ENCODE measurements around the gene SULT2A1.
"Not testable (repeated sequence)": the region's sequence is repeated elsewhere in the genome, so short reads cannot be mapped to it uniquely, and the experiment has no call there.

The SULT2A1 gene

GRCh38 chr19:47860602-47861297 is 25.4 kb downstream of the SULT2A1 start:
- no peak for DNase-seq (ENCODE audit: low read depth in 2 of 2)

GRCh38 chr19:47859838-47860237 is 26.3 kb downstream of the SULT2A1 start:
- not testable (repeated sequence) for DNase-seq (ENCODE audit: low read depth in 2 of 2)

DNA sequence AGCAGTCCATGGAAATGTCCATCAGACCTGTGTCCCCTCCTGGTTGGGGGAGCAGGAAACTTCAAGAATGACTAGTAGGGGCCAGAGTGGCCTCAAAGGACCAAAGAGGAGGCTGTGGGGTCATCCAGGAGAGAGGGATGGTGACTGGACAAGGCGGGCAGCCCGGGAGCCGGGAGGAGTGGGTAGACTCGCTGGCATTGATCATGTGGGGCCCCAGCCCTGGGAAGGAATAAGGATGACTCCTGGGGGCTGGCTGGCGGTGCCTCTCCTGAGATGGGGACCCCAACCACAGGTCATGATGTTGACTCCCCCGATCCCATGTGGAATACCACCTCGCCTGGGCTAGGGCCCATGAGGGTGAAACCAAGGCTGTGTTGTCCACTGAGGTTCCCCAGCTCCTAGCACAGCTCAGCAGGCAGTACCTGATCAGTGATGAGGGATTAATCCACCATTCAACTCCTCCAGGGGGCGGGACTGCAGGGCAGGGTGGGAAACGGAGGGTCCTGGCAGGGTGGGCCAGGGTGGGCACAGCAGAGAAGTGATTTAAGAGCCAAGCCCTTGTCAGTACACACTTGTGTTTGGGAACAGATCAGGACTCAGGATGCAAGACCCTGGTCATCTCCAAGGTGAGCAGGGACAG is 27.3 kb downstream of the SULT2A1 start, which contains the start of gene TPRX2:
Gene TPRX2, plus strand, starts transcription at position 590 of the 640 bp plus-strand sequence. Its CDS starts 12 bp downstream, at position 602.
- DNase-seq (ENCODE audit: low read depth in 2 of 2), result not testable (repeated sequence)

DNA sequence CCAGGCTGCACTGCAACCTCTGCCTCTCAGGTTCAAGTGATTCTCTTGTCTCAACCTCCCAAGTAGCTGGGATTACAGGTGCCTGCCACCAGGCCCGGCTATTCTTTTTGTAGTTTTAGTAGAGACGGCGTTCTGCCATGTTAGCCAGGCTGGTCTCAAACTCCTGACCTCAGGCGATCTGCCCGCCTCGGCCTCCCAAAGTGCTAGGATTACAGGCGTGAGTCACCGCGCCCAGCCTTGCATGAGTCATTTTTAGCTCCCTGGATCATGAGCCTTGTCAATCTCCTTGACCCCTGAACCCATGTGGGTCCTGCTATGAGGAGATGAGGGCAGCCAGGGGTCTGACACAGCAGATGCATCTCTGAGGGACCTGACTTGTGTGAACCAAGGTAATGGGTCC is 27.9 kb downstream of the SULT2A1 start:
- not testable (repeated sequence) for DNase-seq (ENCODE audit: low read depth in 2 of 2)

DNA sequence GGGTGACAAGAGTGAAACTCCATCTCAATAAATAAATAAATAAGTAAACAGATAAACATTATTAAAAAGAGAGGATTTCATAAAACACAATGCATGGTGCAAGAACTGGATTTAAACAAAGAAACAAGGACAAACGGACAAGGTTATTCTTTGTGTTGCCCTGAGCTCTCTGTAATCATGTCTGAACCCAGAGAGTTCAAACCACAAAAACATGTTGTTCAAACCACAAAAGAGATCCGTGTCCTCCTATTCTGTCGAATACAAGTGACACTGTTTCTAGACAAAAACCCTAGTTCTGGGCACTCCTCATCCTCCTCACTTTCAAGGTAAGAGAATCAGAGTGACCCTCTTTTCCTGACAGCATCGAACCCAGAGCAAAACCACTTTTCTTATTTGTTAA is 31.7 kb downstream of the SULT2A1 start:
- DNase-seq (ENCODE audit: low read depth in 2 of 2), result no peak

DNA sequence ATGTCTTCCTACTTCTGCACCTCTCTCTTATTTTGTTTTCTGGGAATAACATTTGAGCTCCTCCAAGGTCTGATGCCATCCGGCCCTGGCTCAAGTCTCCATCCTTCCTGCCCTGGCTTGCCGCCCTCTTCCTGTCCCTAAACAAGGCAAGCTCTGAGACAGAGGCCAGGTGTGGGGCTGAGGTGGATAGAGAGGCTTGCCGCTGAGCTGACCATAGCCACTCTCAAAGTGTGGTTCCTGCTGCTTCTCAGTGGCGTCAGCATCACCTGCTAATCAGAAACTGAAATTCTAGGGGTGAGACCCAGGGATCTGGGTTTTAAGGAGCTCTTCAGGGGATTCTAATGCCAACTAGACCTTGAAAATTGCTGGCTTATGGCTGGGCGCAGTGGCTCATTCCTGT is 33.1 kb downstream of the SULT2A1 start:
- DNase-seq (ENCODE audit: low read depth in 2 of 2), result no peak

DNA sequence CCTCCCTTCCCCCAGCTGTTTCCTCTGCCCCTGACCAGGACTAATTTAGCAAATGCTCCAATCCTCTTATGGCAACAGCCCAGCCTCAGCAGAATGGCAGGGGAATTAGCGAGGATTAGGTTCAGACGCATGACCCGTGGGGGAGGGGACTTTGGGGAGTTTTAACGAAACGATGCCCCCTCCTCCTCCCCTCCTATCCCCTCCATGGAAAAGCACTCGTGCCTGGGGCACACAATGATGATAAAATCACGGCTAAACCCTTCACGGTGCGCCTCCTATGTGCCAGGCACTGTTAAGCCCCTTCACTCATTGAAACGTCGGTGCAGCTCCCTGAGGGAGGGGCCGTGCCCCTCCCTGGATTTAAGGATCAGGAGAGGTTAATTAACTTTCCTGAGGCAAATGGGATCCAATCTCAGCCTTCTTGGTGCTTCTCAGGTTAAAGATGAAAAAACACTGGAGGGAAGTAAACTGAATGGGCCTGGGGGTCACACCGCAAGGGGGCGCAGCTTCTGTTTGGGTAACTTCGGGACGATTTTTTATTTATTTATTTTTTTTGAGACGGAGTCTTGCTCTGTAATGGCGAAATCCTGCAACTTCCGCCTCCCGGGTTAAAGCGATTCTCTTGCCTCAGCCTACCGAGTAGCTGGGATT is 37.2 kb downstream of the SULT2A1 start:
- peak; percentile 3 to 40 for DNase-seq (ENCODE audit: low read depth in 2 of 2)

DNA sequence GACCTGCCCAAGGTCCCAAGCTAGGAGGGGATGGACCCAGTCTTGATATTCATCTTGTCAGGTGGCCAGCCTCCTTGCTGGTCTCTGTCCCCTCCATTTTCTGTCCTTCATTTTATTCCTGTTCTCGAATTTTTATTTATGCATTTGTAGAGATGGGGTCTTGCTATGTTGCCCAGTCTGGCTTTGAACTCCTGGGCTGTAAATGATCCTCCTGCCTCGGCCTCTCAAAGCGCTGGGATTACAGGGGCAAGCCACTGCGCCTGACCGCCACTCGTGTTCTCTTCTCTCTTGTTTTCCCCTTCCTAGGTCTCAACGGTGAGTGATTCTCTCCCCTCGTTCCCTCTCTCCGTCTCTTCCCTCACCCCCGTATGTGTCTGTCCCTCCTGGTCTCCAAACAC is 37.7 kb downstream of the SULT2A1 start:
- no peak for DNase-seq (ENCODE audit: low read depth in 2 of 2)

- DNase-seq (ENCODE audit: low read depth in 2 of 2), result no peak
These were observed 43.2 kb downstream of the SULT2A1 start for GRCh38 chr19:47842941-47843340.

GRCh38 chr19:47839913-47840312 is 46.2 kb downstream of the SULT2A1 start:
- DNase-seq (ENCODE audit: low read depth in 2 of 2), result no peak

DNA sequence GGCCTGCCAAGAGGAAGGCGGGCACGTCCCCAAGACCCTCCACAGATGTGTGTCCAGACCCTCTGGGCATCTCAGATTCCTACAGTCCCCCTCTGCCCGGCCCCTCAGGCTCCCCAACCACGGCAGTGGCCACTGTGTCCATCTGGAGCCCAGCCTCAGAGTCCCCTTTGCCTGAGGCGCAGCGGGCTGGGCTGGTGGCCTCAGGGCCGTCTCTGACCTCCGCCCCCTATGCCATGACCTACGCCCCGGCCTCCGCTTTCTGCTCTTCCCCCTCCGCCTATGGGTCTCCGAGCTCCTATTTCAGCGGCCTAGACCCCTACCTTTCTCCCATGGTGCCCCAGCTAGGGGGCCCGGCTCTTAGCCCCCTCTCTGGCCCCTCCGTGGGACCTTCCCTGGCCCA is 46.7 kb downstream of the SULT2A1 start:
- DNase-seq (ENCODE audit: low read depth in 2 of 2), result no peak

DNA sequence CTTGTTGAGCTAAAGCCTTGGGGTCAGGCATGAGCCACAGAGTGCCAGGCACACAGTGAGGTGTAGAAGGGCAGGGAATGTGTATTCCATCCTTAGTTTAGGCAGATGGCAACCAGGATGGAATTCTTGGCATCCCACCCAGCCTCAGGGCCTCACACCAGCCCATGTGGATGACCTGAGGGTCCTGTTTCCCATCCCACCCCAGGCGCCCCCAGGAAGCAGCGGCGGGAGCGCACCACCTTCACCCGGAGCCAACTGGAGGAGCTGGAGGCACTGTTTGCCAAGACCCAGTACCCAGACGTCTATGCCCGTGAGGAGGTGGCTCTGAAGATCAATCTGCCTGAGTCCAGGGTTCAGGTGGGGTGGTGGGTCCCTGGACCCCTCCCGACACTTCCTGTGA is 50.1 kb downstream of the SULT2A1 start:
- DNase-seq (ENCODE audit: low read depth in 2 of 2), result no peak

DNA sequence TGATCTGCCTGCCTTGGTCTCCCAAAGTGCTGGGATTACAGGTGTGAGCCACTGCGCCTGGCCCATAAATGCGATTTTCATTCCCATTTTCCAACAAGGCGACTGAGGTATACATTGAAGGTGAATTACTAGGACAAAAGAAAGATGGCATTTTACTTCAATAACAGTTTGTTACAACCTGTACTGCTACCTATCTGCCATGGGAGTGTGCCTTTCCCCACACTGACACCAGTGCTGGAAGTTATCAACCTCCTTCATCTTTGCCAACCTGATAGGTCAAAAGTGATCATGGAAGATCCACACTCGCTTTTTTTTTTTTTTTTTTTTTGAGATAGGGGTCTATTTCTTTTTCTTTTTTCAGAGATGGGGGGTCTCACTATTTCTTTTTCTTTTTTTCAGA is 53.4 kb downstream of the SULT2A1 start:
- DNase-seq (ENCODE audit: low read depth in 2 of 2), result no peak

GRCh38 chr19:47826800-47827199 is 59.3 kb downstream of the SULT2A1 start:
- no peak for DNase-seq (ENCODE audit: low read depth in 2 of 2)

DNA sequence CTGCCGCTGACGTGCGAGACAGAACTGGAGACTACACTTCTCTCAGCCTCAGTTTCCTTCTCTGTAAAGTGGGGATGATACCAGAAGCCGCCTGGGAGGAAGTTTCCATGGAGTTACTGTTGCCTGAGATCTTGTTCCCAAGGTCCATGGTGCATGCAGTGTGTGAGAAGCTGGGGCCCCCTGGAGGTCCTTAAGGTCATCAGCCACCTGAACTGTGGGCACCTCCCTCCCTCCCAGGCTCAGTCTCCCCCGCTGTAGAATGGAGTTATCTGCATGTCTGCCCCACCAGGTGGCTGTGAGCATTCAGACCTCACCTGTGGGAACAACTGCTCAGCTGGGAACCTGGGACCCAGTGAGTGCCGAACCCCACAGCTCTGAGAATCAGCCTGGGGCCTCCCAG is 61.7 kb downstream of the SULT2A1 start:
- no peak for DNase-seq (ENCODE audit: low read depth in 2 of 2)

- no peak for DNase-seq (ENCODE audit: low read depth in 2 of 2)
These were observed 64.6 kb downstream of the SULT2A1 start, which contains the start of gene CRX for GRCh38 chr19:47821460-47822020. Gene CRX (plus strand): TSS chr19:47821937. CDS start chr19:47834444, 12,507 bp downstream.

All from activated CD4-positive, alpha-beta T cell treated with anti-CD3 and anti-CD28 coated beads for 24 hours (primary cell).